Ishikawa (cell line): Measurements from ENCODE around the gene RPTOR.

Source experiments
- CEBPB ChIP-seq: IDR thresholded peaks from 2 replicates; pipeline ENCODE4 v1.6.1; 2012
- CREB1 ChIP-seq: IDR thresholded peaks from 2 replicates; pipeline ENCODE4 v1.6.1; 2012; ENCODE audit warnings: low read depth
- EGR1 ChIP-seq: IDR thresholded peaks from 2 replicates; pipeline ENCODE4 v1.6.1; 2012
- EP300 ChIP-seq: IDR thresholded peaks from 2 replicates; pipeline ENCODE4 v1.6.1; 2012; ENCODE audit warnings: borderline replicate concordance
- NFIC ChIP-seq: IDR thresholded peaks from 2 replicates; pipeline ENCODE4 v1.6.1; 2012
- RAD21 ChIP-seq: IDR thresholded peaks from 2 replicates; pipeline ENCODE4 v1.6.1; 2012; ENCODE audit warnings: low read depth
- TAF1 ChIP-seq: IDR thresholded peaks from 2 replicates; pipeline ENCODE4 v1.6.1; 2012; ENCODE audit warnings: low read depth, mild to moderate bottlenecking
- TCF12 ChIP-seq: IDR thresholded peaks from 2 replicates; pipeline ENCODE4 v1.6.1; 2012; ENCODE audit warnings: low read depth
- TEAD4 ChIP-seq: IDR thresholded peaks from 2 replicates; pipeline ENCODE4 v1.6.1; 2012
- YY1 ChIP-seq: IDR thresholded peaks from 2 replicates; pipeline ENCODE4 v1.6.1; 2012; ENCODE audit warnings: low read depth
- ZBTB7A ChIP-seq: IDR thresholded peaks from 2 replicates; pipeline ENCODE4 v1.6.1; 2012; ENCODE audit warnings: low read depth
- TF ChIP-seq, protein P1 (sequence below): IDR thresholded peaks from 2 replicates; pipeline ENCODE4 v1.6.1; 2012; ENCODE audit warnings: low read depth, mild to moderate bottlenecking
- TF ChIP-seq, protein P2 (sequence below): IDR thresholded peaks from 2 replicates; pipeline ENCODE4 v1.6.1; 2012
- TF ChIP-seq, protein P3 (sequence below): IDR thresholded peaks from 2 replicates; pipeline ENCODE4 v1.6.1; 2012

The RPTOR gene

DNA sequence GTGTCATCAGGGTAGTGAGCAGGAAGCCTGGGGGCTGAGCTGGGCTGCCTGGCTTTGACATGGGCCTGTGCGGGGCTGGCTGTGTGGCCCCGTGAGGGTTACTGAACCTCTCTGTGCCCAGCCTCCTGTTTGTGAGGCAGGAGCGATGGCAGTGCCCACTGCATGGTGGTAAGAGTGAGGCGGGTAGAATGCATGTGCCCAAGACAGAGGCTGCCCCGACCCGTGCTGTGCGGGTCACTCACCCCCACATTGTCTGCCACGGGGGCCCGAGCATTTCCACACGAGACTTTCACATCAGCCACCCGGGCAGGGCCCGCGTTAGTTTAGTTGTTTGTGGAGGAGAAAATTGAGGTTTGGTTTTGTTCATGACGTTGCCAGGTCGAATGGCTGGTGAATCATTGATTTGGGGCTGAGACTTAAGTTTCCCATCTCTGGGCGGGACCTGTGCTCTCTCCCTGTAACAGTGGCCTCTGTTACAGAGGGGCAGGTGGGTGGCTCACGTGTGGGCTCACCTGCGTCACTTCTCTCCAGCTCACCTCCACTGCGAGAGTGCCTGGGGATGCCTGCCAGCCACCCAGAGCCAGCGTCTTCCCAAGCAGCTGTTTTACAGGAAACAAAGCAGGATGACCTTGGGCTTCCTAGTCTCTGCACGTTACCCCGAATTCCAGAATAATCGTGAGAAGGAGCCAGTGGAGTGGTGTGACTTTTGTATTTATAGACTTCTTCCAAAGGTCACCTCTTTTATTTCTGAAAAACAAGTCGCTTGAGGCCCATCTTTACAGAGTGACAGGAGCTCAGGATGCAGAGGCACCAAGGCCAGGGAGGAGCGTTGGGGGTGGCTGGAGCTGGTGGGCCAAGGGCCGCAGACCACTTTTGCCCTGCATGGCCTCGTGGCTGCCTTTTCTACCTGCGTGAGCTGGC is 150.6 kb downstream of the RPTOR start:
- TF ChIP-seq, protein P1, sequence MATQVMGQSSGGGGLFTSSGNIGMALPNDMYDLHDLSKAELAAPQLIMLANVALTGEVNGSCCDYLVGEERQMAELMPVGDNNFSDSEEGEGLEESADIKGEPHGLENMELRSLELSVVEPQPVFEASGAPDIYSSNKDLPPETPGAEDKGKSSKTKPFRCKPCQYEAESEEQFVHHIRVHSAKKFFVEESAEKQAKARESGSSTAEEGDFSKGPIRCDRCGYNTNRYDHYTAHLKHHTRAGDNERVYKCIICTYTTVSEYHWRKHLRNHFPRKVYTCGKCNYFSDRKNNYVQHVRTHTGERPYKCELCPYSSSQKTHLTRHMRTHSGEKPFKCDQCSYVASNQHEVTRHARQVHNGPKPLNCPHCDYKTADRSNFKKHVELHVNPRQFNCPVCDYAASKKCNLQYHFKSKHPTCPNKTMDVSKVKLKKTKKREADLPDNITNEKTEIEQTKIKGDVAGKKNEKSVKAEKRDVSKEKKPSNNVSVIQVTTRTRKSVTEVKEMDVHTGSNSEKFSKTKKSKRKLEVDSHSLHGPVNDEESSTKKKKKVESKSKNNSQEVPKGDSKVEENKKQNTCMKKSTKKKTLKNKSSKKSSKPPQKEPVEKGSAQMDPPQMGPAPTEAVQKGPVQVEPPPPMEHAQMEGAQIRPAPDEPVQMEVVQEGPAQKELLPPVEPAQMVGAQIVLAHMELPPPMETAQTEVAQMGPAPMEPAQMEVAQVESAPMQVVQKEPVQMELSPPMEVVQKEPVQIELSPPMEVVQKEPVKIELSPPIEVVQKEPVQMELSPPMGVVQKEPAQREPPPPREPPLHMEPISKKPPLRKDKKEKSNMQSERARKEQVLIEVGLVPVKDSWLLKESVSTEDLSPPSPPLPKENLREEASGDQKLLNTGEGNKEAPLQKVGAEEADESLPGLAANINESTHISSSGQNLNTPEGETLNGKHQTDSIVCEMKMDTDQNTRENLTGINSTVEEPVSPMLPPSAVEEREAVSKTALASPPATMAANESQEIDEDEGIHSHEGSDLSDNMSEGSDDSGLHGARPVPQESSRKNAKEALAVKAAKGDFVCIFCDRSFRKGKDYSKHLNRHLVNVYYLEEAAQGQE = no peak
- TF ChIP-seq NFIC = no peak
- no peak for TF ChIP-seq EP300
- TF ChIP-seq TCF12 = no peak

DNA sequence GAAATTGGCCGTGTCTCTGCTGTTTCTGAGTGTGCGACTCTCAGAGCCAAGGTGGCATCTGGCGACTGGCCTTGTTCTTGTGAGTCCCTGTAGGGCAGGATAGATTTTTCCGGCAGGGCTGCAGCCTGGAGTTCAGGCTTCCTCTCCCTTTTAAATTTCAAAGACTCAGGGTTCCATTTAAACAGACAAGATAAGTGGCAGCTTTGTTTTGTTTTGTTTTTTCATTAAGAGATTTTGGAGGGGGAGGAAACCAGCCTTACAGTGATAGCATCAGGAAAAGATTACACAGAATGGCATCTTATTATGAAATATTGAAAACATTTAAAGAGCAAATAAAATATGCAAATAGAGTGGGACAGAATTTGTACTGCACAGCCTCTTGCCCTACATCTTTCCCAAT is 151.3 kb downstream of the RPTOR start:
- TF ChIP-seq TAF1 (no peak), NFIC (no peak), TCF12 (no peak), YY1 (no peak), ZBTB7A (no peak), RAD21 (no peak), EGR1 (no peak), TEAD4 (no peak), EP300 (no peak), CEBPB (no peak)
- TF ChIP-seq, protein P2, sequence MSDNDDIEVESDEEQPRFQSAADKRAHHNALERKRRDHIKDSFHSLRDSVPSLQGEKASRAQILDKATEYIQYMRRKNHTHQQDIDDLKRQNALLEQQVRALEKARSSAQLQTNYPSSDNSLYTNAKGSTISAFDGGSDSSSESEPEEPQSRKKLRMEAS = no peak
- TF ChIP-seq, protein P1 = no peak
- TF ChIP-seq, protein P3, sequence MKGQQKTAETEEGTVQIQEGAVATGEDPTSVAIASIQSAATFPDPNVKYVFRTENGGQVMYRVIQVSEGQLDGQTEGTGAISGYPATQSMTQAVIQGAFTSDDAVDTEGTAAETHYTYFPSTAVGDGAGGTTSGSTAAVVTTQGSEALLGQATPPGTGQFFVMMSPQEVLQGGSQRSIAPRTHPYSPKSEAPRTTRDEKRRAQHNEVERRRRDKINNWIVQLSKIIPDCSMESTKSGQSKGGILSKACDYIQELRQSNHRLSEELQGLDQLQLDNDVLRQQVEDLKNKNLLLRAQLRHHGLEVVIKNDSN = no peak

DNA sequence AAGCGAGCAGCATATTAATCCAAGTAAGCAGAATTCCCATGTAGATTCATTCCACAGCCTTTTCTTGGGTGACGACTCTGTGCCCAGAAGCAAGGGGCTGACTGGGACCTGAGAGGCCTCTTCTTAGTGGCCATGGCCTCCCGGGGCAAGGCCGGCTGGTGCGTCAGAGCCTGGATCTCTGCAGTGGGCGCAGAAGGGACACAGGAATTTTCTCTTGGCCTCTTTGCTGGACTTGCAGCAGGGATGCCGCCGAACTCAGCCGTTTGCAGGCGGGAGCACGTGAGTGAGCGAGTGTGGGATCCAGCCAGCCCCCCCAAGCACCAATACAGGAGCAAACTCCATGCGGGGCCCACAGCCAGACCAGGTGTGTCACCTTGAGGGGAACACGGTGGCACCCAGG is 151.8 kb downstream of the RPTOR start:
- TF ChIP-seq TEAD4 = no peak
- no peak for TF ChIP-seq YY1
- no peak for TF ChIP-seq CREB1
- no peak for TF ChIP-seq ZBTB7A
- TF ChIP-seq RAD21 = no peak
- TF ChIP-seq, protein P1 = no peak
- TF ChIP-seq TCF12 = no peak
- TF ChIP-seq EP300 = no peak
- TF ChIP-seq TAF1 = no peak

DNA sequence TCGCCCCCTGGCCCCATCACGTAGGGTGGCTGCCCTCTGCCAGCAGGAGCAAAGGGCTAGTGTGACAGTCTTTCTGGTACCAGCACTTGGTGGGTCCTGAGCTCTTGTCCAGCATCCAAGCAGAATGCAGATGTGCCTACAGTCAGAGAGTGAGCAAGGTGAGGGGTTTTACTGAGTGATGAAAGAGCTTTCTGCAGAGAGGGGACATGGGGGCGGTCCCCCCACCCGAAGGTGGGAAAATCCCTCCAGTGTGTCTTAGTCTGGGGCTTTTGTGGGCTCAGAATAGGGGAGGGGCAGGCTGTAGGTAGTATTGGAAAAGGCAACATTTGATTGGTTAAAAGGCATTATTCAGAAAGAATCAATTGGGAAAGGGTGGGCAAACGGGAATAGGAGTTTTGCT is 152.3 kb downstream of the RPTOR start:
- TF ChIP-seq, protein P2 = no peak
- no peak for TF ChIP-seq CEBPB
- TF ChIP-seq TEAD4 = no peak
- no peak for TF ChIP-seq ZBTB7A

DNA sequence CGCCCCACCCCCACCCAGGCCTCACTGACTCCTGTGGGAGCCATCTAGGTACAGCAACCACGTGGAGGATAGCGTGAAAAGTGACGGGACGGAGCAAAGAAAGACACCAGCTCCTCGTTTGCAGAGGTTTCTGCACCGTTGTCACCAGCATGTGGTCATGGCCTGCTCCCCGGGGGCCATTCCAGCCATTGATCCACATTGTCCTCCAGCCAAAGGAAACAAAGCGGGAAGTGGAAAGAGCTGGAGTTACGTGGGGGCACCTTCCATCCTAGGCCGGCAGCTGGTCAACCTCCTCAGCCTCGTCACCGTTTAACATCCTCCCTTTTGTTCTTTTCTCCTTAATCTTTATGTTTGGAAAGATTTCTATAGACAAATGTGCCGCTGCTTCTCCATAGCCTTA is 153.7 kb downstream of the RPTOR start:
- TF ChIP-seq TEAD4 = no peak

DNA sequence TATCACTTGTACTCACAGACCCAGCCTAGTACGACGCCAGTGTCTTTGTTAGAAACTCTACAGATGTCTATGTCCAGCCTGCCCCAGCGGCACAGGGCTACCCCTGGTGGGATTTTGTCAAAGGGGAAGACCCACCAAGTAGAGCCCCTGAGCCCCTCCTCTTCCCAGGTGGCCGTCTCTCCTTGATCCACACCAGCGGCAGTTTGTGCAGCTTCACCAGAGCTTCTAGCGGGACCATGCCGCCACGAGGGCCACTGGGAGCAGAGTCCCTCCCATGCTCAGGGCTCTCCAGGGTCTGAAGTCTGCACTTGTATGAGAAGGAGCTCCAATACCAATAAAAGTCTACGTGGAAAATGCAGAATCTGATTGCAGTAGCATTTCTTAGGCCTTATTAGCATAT is 157.1 kb downstream of the RPTOR start:
- TF ChIP-seq TEAD4 (no peak), TCF12 (no peak), EP300 (no peak)
